Choroid plexus epithelial cell (primary cell): Measurements from ENCODE around the gene DUX4.
"Not testable (repeated sequence)": the region's sequence is repeated elsewhere in the genome, so short reads cannot be mapped to it uniquely, and the experiment has no call there.

ENCODE experiments used
- DNase-seq: peaks from one replicate; pipeline ENCODE4 v3.0.0-alpha.2; 2010; ENCODE audit warnings: low read depth
- H3K4me3 ChIP-seq: 2 replicates; pipeline ENCODE4 v1.5.1; 2011; ENCODE audit warnings: low read depth, mild to moderate bottlenecking, control low read depth, low read length, moderate library complexity

DUX4 gene

GRCh38 chr4:190173428-190173827 is at the start of gene DUX4:
Gene DUX4, plus strand, starts transcription at chr4:190173774. Its CDS starts 0 bp downstream, at chr4:190173774.
- not testable (repeated sequence) for DNase-seq, H3K4me3 ChIP-seq

DNA sequence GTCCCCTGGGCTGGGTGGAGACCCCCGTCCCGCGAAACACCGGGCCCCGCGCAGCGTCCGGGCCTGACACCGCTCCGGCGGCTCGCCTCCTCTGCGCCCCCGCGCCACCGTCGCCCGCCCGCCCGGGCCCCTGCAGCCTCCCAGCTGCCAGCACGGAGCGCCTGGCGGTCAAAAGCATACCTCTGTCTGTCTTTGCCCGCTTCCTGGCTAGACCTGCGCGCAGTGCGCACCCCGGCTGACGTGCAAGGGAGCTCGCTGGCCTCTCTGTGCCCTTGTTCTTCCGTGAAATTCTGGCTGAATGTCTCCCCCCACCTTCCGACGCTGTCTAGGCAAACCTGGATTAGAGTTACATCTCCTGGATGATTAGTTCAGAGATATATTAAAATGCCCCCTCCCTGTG is 1.9 kb downstream of the DUX4 start:
- not testable (repeated sequence) for DNase-seq, H3K4me3 ChIP-seq

GRCh38 chr4:190177727-190178605 is 4.4 kb downstream of the DUX4 start:
- not testable (repeated sequence) for DNase-seq, H3K4me3 ChIP-seq

DNA sequence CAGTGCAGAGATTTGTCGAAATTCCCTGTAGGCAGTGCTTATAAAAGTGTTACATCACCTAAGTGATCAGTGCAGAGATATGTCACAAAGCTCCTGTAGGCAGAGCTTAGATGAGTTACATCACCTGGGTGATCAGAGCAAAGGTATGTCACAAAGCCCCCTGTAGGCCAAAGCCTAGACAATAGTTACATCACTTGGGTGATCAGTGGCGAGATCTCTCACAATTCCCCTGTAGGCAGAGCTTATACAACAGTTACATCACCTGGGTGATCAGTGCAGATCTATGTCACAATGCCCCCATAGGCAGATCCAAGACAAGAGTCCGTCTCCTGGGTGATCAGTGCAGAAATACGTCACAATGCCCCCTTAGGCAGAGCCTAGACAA is 5.0 kb downstream of the DUX4 start:
- not testable (repeated sequence) for H3K4me3 ChIP-seq, DNase-seq

DNA sequence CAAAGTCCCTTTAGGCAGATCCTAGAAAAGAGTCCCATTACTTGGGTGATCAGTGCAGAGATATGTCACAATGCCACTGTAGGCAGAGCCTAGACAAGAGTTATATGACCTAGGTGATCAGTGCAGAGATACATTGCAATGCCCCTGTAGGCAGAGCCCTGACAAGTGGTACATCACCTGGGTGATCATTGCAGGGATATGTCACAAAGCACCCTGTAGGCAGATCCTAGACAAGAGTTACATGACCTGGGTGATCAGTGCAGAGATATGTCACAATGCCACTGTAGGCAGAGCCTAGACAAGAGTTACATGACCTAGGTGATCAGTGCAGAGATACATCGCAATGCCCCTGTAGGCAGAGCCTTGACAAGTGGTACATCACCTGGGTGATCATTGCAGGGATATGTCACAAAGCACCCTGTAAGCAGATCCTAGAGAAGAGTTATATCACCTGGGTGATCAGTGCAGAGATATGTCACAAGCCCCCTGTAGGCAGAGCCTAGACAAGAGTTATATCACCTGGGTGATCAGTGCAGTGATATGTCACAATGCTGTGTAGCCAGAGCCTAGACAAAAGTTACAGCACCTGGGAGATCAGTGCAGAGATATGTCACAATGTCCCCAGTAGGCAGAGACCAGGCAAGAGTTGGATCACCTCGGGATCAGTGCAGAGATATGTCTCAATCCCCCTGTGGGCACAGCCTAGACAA is 5.6 kb downstream of the DUX4 start:
- not testable (repeated sequence) for DNase-seq, H3K4me3 ChIP-seq

GRCh38 chr4:190179740-190180094 is 6.1 kb downstream of the DUX4 start:
- H3K4me3 ChIP-seq: not testable (repeated sequence)

DNA sequence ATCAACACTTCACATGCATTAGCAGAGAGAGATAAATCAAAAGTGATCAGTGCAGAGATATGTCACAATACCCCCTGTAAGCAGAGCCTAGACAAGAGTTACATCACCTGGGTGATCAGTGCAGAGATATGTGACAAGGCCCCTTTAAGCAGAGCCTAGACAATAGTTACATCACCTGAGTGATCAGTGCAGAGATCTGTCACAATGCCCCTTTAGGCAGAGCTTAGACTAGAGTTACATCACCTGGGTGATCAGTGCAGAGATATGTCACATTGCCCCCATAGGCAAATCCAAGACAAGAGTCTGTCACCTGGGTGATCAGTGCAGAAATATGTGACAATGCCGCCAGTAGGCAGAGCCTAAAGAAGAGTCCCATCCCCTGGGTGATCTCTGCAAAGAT is 7.4 kb downstream of the DUX4 start:
- not testable (repeated sequence) for DNase-seq, H3K4me3 ChIP-seq

More at GRCh38 chr4:190179740-190180094, 6.1 kb downstream of the DUX4 start:
- not testable (repeated sequence) for DNase-seq

DNA sequence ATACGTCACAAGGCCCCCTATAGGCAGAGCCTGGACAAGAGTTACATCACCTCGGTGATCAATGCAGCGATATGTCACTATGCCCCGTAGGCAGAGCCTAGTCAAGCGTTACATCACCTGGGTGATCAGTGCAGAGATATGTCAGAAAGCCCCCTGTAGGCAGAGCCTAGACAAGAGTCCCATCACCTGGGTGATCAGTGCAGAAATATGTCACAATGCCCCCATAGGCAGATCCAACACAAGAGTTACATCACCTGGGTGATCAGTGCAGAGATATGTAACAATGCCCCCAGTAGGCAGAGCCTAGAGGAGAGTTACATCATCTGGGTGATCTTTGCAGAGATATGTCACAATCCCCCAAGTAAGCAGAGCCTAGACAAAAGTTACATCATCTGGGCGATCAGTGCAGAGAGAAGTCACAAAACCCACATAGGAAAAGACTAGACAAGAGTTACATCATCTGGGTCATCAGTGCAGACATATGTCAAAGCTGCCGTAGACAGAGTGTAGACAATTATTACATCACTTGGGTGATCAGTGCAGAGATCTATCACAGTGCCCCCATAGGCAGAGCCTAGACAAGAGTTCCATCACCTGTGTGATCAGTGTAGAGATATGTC is 8.0 kb downstream of the DUX4 start:
- H3K4me3 ChIP-seq, DNase-seq: not testable (repeated sequence)

DNA sequence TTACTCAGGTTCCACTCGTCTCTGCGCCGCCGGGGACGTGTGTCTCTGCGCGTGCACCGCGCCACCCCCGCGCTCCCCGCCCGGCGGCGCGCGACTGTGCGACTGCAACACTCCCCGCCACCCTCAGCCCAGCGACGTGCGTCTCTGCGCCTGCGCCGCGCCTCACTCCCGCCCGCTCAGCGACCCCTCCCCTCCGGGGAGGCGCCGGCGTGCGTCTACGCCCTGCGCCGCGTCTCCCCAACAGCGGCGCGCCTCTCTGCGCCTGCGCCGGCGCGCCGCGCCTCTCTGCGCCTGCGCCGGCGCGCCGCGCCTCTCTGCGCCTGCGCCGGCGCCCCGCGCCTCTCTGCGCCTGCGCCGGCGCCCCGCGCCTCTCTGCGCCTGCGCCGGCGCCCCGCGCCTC is 29.9 kb downstream of the DUX4 start:
- DNase-seq, H3K4me3 ChIP-seq: not testable (repeated sequence)
